HG02642 (cell line): ENCODE data around the gene HSPB6.
"Not testable (repeated sequence)": the region's sequence is repeated elsewhere in the genome, so short reads cannot be mapped to it uniquely, and the experiment has no call there.

Experiments
- ATAC-seq: cut with Tn5 transposase; IDR thresholded peaks from one replicate; pipeline ENCODE4 v1.9.1; 2021; ENCODE audit warnings: mild to moderate bottlenecking; ENCODE audit not compliant: unreplicated experiment, poor library complexity

Gene HSPB6

DNA sequence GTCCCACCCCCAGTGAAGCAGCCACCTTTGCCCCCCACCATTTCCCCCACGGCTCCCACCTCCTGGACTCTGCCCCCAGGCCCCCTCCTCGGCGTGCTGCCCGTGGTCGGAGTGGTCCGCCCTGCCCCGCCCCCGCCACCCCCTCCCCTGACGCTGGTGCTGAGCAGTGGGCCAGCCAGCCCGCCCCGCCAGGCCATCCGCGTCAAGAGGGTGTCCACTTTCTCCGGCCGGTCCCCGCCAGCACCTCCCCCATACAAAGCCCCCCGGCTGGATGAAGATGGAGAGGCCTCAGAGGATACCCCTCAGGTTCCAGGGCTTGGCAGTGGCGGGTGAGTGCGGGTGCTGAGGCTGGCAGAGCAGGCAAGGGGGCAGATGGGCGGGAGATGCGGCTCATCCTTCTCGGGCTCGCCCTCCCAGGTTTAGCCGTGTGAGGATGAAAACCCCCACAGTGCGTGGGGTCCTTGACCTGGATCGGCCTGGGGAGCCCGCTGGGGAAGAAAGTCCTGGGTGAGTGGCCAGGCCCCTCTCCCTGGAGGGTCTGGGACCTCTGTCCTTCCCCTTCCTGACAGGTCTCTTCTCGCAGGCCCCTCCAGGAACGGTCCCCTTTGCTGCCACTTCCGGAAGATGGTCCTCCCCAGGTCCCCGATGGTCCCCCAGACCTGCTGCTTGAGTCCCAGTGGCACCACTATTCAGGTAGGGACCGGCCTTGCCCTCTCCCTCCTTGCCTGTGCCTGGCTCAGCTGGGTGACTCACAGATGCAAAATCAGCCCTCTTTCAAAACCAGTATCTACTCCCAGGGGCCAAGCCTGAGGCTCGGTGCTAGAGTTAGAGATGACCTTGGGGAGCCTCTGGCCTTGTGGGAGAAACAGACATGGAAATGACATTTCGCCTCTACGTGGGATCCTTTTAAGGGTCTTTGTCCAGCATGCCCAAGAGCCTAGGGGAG, 23.4 kb downstream of the HSPB6 start:
- no peak for ATAC-seq

DNA sequence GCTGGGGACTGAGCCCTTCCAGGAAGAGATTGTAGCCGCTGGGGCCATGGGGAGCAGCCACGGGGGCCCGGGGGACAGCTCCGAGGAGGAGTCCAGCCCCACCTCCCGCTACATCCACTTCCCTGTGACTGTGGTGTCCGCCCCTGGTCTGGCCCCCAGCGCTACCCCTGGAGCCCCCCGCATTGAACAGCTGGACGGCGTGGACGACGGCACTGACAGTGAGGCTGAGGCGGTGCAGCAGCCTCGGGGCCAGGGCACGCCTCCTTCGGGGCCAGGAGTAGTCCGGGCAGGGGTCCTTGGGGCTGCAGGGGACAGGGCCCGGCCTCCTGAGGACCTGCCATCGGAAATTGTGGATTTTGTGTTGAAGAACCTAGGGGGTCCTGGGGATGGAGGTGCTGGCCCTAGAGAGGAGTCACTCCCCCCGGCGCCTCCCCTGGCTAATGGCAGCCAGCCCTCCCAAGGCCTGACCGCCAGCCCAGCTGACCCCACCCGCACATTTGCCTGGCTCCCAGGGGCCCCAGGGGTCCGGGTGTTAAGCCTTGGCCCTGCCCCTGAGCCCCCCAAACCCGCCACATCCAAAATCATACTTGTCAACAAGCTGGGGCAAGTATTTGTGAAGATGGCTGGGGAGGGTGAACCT, 24.2 kb downstream of the HSPB6 start:
- ATAC-seq, result no peak

- no peak for ATAC-seq
Measured at GRCh38 chr19:35731779-35732405, 24.9 kb downstream of the HSPB6 start.

GRCh38 chr19:35731353-35731752, 25.5 kb downstream of the HSPB6 start:
- no peak for ATAC-seq

DNA sequence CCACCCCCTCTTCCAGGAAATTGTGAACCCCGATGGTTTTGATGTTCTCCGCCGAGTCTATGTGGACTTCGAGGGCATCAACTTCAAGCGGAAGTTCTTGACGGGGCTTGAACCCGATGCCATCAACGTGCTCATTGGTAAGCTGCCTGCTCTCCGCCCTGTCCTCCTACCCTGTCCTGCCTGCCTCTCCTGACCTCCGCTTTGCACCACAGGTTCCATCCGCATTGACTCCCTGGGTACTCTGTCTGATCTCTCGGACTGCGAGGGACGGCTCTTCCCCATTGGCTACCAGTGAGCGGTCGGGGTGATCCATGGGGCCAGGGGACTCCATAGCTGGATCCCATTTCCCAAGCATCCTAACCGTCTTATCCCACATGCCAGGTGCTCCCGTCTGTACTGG, 26.5 kb downstream of the HSPB6 start:
- no peak for ATAC-seq

GRCh38 chr19:35729763-35730162, 27.1 kb downstream of the HSPB6 start:
- ATAC-seq, result no peak

DNA sequence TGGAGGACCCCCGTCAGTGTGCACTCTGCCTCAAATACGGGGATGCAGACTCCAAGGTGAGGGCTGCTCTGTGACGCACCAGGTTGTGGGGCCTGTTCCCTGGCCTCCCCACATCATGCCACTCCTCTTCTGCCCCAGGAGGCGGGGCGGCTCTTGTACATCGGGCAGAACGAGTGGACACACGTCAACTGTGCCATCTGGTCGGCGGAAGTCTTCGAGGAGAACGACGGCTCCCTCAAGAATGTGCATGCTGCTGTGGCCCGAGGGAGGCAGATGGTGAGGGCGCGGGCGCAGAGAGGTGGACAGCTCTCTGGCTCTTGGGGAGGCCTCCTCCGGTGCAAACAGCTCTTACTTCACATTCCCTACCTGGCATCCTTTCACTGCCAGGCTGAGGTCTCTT, 27.8 kb downstream of the HSPB6 start:
- ATAC-seq, result no peak

DNA sequence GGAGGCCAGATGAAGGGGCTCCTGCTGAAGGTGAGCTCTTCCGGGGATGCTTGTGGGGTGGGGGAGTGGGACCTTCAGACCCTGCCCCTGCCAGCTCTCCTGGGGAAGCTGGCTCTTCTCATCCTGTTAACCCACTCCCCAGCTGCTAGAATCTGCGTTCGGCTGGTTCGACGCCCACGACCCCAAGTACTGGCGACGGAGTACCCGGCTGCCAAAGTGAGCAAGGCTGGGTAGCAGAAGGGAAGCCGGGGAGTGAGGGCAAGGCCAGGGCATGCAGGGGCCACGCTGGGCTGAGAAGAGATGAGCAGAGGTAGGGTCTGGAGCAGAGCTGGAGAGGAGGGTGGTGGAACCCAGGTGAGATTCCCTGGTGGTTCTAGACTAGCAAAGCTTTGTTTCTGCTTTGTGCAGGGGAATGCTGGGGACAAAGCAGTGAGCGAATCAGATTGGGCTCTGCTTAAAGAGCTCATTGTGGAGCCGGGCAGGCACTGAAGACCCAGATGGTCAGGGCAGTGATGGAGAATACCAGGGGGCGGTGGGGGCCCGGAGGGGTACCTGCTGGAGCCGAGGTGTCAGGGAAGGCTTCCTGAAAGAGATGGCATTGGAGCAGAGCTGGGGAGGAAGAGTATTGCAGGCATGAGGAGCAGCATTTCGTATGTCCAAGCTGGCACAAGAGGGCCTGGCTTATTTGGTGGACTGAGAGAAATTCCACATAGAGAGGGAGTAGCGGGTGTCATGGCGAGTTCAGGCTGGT, 28.7 kb downstream of the HSPB6 start:
- no peak for ATAC-seq

- no peak for ATAC-seq
Measured at GRCh38 chr19:35727053-35727955, 29.5 kb downstream of the HSPB6 start.

DNA sequence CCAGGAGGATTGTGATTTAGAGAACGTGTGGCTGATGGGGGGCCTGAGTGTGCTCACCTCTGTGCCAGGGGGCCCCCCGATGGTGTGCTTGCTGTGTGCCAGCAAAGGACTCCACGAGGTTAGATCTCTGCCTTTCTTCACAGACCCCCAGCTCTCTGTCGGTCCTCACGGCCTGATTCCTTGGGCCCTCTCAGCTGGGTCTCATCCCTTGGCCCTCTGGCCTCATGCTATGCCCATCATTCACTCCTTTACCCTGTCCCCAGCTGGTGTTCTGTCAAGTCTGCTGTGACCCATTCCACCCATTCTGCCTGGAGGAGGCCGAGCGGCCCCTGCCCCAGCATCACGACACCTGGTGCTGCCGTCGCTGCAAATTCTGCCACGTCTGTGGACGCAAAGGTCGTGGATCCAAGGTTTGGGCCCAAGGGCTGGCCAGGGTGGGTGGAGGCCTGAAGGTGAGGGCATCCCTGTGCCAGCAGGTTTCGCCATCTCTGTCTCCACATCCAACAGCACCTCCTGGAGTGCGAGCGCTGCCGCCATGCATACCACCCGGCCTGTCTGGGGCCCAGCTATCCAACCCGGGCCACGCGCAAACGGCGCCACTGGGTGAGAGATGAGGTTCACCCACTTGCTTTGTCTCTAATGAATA, 31.5 kb downstream of the HSPB6 start:
- no peak for ATAC-seq

GRCh38 chr19:35724560-35724959, 32.3 kb downstream of the HSPB6 start:
- no peak for ATAC-seq

- not testable (repeated sequence) for ATAC-seq
Measured at GRCh38 chr19:35724132-35724531, 32.7 kb downstream of the HSPB6 start.

DNA sequence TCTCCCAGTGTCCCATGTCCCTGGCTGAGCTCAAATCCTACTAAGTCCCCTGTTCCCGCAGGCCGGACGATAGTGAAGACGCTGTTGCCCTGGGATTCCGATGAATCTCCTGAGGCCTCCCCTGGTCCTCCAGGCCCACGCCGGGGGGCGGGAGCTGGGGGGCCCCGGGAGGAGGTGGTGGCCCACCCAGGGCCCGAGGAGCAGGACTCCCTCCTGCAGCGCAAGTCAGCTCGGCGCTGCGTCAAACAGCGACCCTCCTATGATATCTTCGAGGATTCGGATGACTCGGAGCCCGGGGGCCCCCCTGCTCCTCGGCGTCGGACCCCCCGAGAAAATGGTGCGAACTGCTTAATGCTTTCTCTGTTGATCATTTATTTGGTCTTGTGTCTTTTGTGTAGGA, 33.2 kb downstream of the HSPB6 start:
- no peak for ATAC-seq

DNA sequence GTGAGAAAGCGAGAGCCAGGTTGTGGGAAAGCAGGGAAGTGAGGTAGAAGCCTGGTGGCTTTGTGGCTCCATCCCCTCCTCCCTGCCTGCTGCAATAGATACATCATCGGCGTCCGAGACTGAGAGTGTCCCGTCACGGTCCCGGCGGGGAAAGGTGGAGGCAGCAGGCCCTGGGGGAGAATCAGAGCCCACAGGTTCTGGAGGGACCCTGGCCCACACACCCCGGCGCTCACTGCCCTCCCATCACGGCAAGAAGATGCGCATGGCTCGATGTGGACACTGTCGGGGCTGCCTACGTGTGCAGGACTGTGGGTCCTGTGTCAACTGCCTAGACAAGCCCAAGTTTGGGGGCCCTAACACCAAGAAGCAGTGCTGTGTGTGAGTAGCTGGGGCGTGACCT, 33.9 kb downstream of the HSPB6 start:
- ATAC-seq, result no peak

GRCh38 chr19:35722461-35722860, 34.4 kb downstream of the HSPB6 start:
- ATAC-seq, result no peak

DNA sequence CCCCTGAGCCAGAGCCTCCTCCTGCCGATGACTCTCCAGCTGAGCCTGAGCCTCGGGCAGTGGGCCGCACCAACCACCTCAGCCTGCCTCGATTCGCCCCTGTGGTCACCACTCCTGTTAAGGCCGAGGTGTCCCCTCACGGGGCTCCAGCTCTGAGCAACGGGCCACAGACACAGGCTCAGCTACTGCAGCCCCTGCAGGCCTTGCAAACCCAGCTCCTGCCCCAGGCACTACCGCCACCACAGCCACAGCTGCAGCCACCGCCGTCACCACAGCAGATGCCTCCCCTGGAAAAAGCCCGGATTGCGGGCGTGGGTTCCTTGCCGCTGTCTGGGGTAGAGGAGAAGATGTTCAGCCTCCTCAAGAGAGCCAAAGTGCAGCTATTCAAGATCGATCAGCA, 35.5 kb downstream of the HSPB6 start:
- ATAC-seq, result no peak

GRCh38 chr19:35720648-35721047, 36.2 kb downstream of the HSPB6 start:
- no peak for ATAC-seq

GRCh38 chr19:35720163-35720524, 36.7 kb downstream of the HSPB6 start:
- ATAC-seq, result no peak
